Breast epithelium (tissue), 4 donors: Measurements from ENCODE around the gene HDHD3. TPM values are rescaled to one million over a fixed set of nuclear protein-coding genes. Genes with fewer than 3 reads are reported as not detected.
"Not testable (repeated sequence)": the region's sequence is repeated elsewhere in the genome, so short reads cannot be mapped to it uniquely, and the experiment has no call there.

Source experiments
- DNase-seq, 2 donors: peaks; one replicate each; pipeline ENCODE4 v3.0.0-alpha.2; 2019; ENCODE audit warnings: low spot score in 2 of 2
- H3K27ac ChIP-seq, 2 donors: fragments of 200-600 bp; sonication (generic) in 1 of 2; one replicate each; pipeline ENCODE4 v1.5.1; 2016 to 2019; ENCODE audit warnings: mild to moderate bottlenecking in 1 of 2
- H3K27me3 ChIP-seq, 2 donors: fragments of 200-600 bp; sonication (generic) in 1 of 2; one replicate each; pipeline versions ENCODE4 v1.5.1 to v1.6.0; 2017 to 2019; ENCODE audit warnings: control low read depth in 1 of 2, mild to moderate bottlenecking in 1 of 2
- H3K36me3 ChIP-seq: fragments of 200-600 bp; one replicate; pipeline ENCODE4 v1.5.1; 2019
- H3K4me1 ChIP-seq, 2 donors: fragments of 200-600 bp; sonication (generic); one replicate each; pipeline ENCODE4 v1.5.1; 2016 to 2019; ENCODE audit warnings: control low read depth in 1 of 2
- H3K4me3 ChIP-seq, 3 donors: fragments of 200-600 bp; sonication (generic); 1 replicate in 2 of 3; 2 replicates in 1 of 3; pipeline ENCODE4 v1.5.1; 2016 to 2019; ENCODE audit warnings: mild to moderate bottlenecking in 3 of 3, moderate library complexity in 2 of 3
- H3K9me3 ChIP-seq, 2 donors: fragments of 200-600 bp; sonication (generic) in 1 of 2; one replicate each; pipeline ENCODE4 v1.5.1; 2016 to 2019; ENCODE audit warnings: control low read depth in 1 of 2
- POLR2A ChIP-seq: fragments of 450-650 bp; IDR thresholded peaks from one replicate; pipeline ENCODE4 v1.6.1; 2016; ENCODE audit warnings: antibody characterized with exemption, mild to moderate bottlenecking, moderate library complexity
- POLR2AphosphoS5 ChIP-seq, 3 donors: sonication (generic); formaldehyde crosslinking; IDR thresholded peaks; one replicate each; pipeline ENCODE4 v1.6.1; 2017; ENCODE audit warnings: antibody characterized with exemption in 3 of 3
- intact Hi-C: fragments of 100-400 bp; cut with DNase I; formaldehyde crosslinking; loops from one replicate; pipeline ENCODE4 v1.15.1; 2023; ENCODE audit warnings: low total_unique reads
- total RNA-seq, 3 donors: library from RNA; depleted of rRNA; stranded (reverse); fragments of >200 nt; gene quantifications; one replicate each; pipeline ENCODE4 v1.1.0, GENCODE V29; 2016
- TF ChIP-seq, protein P1 (sequence below), 3 donors: fragments of 450-650 bp; IDR thresholded peaks; one replicate each; pipeline ENCODE4 v1.5.1; 2016 to 2017; ENCODE audit warnings: antibody characterized with exemption in 3 of 3, mild to moderate bottlenecking in 3 of 3, moderate library complexity in 3 of 3

Gene HDHD3
- total RNA-seq, 3 donors from 2014 or later = 24.5 to 66.9 (median 54.1) TPM

DNA sequence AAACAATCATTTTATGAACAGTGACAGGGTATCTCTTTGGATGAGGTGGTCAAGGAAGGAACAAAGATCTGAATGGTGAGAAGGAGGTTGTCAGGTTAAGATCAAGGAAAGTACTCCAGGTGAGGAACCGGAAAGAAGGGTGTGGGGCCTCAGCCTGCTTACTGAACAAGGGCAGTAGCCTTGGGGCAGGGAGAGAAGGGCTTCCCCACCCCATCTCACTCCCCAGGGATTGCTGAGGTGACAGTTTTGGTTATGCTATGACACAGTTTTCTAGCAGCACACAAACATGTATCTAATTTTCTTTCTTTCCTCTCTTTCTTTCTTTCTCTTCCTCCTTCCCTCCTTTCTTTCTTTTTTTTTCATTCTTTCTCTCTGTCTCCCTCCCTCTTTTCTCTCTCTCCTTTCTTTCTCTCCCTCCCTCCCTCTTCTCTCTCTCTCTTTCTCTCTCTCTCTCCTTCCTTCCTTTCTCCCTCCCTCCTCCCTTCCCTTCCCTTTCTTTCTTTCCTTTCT, 4.1 kb upstream of the HDHD3 start:
- no peaks in the 10 kb centered on the region for H3K9me3 ChIP-seq
- no peak overlapping the region for H3K4me3 ChIP-seq
- no peaks in the 10 kb centered on the region for H3K36me3 ChIP-seq
- intact Hi-C loops = no loop called here
- DNase-seq = no peak
- H3K27me3 ChIP-seq = no peaks in the 10 kb centered on the region
- H3K4me1 ChIP-seq = peaks cover 0 to 4% of the 10 kb centered on the region in 2 donors
- peak overlapping the region; percentile 85 for H3K27ac ChIP-seq
- TF ChIP-seq POLR2AphosphoS5 (IDR thresholded peaks at IDR 0.05) (no peak), POLR2A (no peak)
- TF ChIP-seq, protein P1, sequence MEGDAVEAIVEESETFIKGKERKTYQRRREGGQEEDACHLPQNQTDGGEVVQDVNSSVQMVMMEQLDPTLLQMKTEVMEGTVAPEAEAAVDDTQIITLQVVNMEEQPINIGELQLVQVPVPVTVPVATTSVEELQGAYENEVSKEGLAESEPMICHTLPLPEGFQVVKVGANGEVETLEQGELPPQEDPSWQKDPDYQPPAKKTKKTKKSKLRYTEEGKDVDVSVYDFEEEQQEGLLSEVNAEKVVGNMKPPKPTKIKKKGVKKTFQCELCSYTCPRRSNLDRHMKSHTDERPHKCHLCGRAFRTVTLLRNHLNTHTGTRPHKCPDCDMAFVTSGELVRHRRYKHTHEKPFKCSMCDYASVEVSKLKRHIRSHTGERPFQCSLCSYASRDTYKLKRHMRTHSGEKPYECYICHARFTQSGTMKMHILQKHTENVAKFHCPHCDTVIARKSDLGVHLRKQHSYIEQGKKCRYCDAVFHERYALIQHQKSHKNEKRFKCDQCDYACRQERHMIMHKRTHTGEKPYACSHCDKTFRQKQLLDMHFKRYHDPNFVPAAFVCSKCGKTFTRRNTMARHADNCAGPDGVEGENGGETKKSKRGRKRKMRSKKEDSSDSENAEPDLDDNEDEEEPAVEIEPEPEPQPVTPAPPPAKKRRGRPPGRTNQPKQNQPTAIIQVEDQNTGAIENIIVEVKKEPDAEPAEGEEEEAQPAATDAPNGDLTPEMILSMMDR (IDR thresholded peaks at IDR 0.05) = no peak

DNA sequence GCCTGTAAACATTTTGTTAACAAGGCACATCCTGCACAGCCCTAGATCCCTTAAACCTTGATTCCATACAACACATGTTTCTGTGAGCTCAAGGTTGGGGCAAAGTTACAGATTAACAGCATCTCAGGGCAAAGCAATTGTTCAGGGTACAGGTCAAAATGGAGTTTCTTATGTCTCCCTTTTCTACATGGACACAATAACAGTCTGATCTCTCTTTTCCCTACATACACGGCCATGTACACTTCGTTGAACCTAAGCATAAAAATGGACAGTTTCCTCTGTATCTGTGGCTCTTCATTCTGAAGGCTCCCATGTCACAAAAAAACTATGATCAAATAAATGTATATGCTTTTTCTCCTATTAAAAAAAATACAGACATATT, 3.0 kb upstream of the HDHD3 start:
- H3K4me3 ChIP-seq, intact Hi-C loops, H3K9me3 ChIP-seq, H3K27me3 ChIP-seq, H3K4me1 ChIP-seq, DNase-seq, H3K36me3 ChIP-seq: not testable (repeated sequence)
- H3K27ac ChIP-seq = peak overlapping the region in 1 of 2 donors; percentile 85

DNA sequence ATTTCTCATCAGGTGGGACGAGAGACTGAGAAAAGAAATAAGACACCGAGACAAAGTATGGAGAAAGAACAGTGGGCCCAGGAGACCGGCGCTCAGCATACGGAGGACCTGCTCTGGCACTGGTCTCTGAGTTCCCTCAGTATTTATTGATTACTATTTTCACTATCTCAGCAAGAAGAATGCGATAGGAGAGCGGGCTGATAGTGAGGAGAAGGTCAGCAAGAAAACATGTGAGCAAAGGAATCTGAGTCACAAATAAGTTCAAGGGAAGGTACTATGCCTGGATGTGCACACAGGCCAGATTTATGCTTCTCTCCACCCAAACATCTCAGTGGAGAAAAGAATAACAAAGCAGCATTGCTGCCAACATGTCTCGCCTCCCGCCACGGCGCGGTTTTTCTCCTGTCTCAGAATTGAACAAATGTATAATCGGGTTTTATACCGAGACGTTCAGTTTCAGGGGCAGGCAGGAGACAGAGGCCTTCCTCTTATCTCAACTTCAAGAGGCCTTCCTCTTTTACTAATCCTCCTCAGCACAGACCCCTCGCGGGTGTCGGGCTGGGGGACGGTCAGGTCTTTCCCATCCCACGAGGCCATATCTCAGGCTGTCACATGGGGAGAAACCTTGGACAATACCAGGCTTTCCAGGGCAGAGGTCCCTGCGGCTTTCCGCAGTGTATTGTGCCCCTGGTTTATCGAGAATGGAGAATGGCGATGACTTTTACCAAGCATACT, 2.5 kb upstream of the HDHD3 start:
- not testable (repeated sequence) for DNase-seq

DNA sequence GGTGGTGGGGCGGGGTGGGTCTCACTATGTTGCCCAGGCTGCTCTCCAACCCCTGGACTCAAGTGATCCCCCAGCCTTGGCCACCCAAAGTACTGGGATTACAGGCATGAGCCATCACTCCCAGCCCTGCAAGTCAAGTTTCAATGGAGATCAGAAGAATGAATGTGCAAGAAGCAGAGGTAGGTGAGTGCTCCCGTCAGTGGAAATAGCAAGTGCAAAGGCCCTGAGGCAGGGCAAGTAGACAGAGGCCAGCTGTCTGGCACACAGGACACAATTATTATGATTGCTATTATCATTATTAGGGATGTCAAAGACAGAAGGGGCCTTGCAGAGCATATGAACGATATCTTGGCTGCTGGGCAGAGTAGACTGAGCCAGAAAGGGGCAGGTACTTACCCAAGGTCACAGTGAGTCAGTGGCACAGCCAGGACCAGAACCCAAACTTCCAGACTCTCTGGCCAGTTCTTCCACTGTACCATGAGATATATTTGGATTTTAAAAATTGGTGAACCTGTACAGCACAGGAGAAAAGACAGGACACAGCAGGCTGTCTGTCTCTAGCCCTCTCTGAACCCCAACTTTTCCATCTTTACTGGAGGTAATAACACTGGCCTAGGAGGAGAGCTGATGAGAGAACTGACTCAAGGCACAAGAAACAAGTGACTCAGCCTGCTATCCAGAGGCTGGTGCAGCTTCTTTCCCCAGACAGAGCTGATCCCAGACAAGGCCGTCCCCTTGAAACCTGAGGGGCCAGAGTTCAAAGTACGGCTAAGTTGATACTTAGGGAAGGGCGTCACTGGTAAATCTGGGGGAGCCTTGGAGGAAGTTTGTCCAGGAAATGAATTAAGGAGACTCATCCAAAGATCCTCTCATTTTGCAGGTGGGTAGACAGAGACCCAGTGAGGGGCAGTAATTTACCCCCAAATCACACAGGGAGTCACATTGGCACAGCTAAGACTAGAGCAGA, 1.4 kb downstream of the HDHD3 start:
- intact Hi-C loops = no loop called here
- Histone ChIP-seq H3K4me3 (peak overlapping the region in 2 of 3 donors; percentile 83 to 96), H3K27me3 (no peaks in the 10 kb centered on the region), H3K36me3 (peaks cover 7% of the 10 kb centered on the region), H3K4me1 (peaks cover 0 to 3% of the 10 kb centered on the region in 2 donors), H3K27ac (peak overlapping the region; percentile 46 to 90), H3K9me3 (no peaks in the 10 kb centered on the region)
- DNase-seq = no peak
- TF ChIP-seq, protein P1 (IDR thresholded peaks at IDR 0.05) = no peak
- no peak for TF ChIP-seq POLR2AphosphoS5 (IDR thresholded peaks at IDR 0.05)
- no peak for TF ChIP-seq POLR2A

More for the DNA sequence above, 2.5 kb upstream of the HDHD3 start:
- H3K4me1 ChIP-seq, H3K4me3 ChIP-seq, H3K27me3 ChIP-seq, intact Hi-C loops, H3K9me3 ChIP-seq, H3K27ac ChIP-seq, H3K36me3 ChIP-seq: not testable (repeated sequence)

DNA sequence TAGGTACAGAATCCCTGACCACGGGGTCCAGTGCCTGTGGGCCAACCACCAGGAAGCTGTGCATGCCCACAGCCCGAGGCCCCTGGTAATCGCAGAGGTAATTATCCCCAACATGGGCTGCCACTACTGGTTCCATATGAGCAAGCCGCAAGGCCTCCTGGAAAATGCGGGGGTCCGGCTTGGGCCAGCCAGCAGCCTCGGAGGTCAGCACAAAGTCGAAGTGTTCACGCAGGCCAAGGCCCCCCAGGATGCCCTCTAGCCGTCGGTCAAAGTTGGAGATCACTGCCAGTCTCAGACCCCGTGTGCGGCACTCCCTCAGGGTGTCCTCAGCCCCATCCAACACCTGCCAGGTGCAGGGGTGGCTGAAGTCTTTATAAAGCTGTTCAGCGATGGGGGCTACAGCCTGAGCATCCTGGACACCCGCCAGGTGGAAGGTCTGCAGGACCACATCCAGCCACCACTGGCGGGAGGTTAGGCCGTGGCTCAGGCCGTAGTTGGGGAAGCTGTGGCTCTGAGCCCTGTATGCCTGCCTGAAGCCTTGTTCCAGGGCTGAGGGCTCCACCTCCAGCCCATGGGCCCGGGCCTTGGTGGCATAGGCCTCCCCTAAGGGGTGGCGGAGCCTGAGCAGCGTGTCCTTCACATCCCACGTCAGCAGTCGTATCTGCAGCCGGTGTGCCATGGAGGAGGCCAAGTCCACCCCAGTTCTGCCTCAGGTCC, 3.0 kb downstream of the HDHD3 start:
- DNase-seq = no peak
- no peak overlapping the region for H3K27ac ChIP-seq

More for the DNA sequence above, 3.0 kb downstream of the HDHD3 start:
- peaks cover 0 to 3% of the 10 kb centered on the region in 2 donors for H3K4me1 ChIP-seq
- peaks cover 7% of the 10 kb centered on the region for H3K36me3 ChIP-seq
- H3K27me3 ChIP-seq = no peaks in the 10 kb centered on the region
- no peak for TF ChIP-seq POLR2AphosphoS5 (IDR thresholded peaks at IDR 0.05)
- TF ChIP-seq, protein P1 (IDR thresholded peaks at IDR 0.05) = no peak
- TF ChIP-seq POLR2A = no peak
- intact Hi-C loops = no loop called here
- no peaks in the 10 kb centered on the region for H3K9me3 ChIP-seq
- no peak overlapping the region for H3K4me3 ChIP-seq
